Activated effector memory CD4-positive, alpha-beta T cell treated with anti-CD3 and anti-CD28 coated beads, Interleukin-2, amount 50 U/mL, for 16 hours (primary cell): ENCODE data around the gene UBE2N.
"Not testable (repeated sequence)": the region's sequence is repeated elsewhere in the genome, so short reads cannot be mapped to it uniquely, and the experiment has no call there.

ENCODE experiments used
- DNase-seq: peaks from one replicate; pipeline ENCODE4 v3.0.0-alpha.2; 2020

Gene UBE2N

DNA sequence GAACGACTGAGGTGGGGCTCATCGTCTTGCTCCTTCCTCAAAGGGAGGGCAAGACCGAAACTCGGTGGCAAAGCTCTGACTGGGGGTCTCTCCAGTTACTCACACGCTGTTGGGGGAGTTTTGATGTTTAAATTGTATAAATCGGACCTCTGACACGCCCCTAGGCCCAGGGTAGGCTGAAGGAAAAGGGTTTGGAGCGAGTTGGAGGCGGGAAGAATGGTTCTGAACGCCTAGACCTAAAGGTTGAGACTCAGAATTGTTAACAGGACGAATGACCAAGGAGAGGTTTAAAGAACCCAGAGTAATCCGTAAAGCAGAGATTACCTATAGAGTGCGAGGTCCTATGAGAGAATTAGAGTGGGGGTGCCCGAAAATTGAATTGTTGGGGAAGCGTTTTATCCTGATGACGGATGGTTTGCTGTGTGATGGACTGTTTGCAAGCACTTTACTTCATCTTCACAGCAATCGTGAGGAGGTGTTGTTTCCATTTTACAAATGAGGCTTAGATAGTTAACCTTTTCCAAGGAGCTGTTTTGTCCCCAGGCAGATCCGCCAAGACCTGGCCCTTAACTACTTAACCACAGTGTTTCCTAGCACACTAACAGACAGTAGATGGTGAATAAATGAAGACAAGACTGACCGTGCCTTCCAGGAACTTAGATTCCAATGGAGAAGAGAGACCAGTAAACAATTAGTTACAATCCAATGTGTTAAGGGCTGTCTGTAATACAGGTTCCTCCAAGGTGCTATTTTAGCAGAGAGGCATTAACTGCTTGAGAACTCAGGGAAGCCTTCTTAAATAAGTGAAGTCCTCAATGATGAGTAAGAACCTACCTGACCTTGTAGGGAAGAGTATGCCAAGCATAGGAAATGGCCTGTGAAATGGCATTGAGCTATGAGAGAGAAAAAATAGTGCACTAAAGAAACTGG is 929 bp upstream of the UBE2N start:
- no peak for DNase-seq

DNA sequence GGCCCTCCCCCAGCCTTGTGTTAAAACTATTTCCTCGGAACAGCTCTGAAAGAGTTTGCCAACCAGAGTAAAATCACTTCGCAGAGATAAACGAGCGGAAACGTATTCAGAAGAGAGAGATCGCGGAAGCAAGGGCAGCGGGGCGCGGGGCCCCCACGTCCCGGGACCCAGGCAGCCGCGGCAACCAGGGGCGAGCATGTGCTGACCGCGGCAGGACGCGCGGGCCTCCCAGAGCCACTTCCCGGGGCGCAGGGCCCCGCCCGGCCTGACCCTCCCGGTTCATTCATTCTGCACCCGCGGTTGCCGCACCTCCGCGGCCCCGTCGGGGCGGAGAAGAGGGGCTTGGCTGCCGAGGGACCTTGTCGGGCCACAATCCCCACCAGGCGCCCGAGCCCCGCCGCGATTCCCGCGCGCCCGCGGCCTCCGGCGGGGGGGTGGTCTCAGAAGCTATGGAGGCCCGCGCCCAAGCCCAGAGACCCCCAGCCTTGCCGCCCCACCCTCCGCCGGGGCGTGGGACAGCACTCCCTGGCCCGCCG is 598 bp downstream of the UBE2N start:
- peak; percentile 82 for DNase-seq

DNA sequence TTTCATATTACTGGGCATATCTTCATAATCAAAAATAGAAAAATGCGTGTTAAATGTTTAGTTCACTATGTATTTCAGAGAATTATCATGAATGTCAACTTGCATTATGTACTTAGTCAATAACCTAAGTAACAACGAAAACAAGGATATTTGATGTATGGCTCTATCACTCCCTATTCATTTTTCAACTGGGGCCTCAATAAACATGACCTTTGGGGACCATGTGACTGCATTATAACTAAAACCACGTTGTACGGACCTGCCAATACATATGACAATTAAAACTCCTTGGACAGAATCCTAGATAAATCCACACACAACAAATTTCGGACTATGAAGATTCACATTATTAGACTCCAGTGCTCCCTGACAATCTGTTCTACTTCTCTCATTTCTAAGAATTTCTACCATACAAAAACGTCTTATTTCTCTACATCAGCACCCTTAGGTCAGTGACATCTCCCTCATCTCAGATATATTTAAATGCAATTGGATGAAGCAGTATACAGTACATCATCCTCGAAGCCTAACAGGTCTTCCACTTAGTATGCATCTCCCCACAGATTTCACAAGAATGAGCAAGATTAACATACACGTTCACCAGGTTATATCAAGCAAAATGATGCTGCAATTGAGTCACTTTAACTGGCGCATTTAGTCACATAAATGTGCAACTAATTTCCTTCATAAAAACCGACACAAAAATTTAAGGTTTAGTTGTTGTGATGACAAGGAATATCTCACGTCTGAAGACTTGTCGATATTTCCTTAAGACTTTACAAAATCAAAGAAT is 1.5 kb downstream of the UBE2N start:
- no peak for DNase-seq

- DNase-seq, result no peak
Measured at GRCh38 chr12:93438266-93439050, 3.3 kb downstream of the UBE2N start.

DNA sequence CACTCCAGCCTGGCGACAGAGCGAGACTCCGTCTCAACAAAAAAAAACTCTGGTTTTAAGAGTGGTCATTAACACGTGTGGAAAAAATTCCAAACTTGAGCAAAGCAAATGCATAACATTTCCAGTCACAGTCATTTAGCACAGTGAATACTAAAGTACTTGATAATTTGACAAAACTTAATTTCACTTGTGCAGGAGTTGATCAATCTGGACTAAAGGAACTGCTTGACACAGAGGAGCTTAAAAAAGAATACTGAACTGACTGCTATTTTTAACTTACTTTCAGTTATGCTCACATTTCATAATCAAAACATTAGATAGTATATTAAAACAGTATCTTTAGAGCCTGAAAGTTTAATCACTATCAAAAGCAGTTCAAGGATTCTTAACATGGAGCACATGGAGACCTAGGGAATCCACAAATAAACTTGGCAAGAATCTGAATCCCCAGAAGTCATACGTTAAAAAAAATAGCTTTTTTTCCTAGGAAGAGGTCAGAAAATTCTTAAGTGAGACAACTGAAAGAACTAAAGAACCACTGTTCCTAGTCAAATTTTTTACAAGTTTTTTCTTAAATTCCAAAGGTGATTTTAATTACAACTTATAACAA is 7.4 kb downstream of the UBE2N start:
- DNase-seq, result no peak

DNA sequence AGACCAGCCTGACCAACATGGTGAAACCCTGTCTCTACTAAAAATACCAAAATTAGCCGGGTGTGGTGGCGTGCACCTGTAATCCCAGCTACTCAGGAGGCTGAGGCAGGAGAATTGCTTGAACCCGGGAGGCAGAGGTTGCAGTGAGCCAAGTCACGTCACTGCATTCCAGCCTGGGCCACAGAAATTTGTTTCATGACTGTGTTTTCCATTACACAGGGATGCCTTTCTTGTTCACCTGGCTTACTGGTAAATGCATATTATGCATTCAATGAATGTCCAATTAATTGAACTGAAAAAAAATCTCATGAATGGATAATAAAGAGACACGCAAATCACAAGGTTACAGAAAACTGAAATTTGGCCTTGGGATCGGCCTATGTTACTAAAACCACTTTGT is 9.7 kb downstream of the UBE2N start:
- DNase-seq, result peak; percentile 39

DNA sequence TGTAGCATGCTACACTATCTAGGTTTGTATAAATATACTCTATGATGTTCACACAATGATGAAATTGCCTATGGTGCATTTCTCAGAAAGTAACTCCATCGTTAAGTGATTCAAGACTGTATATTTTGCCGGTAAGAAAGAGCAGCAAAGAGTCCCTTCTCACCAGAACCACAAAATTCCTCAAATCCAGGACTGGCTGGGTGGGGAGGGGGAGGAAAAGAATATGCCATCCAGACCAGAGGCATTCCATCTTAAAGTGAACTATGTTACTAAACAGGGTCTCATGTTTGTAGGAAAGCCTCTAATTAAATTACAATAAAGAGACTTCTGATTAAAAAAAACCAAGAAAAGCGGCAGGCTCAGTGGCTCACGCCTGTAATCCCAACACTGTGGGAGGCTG is 11.5 kb downstream of the UBE2N start:
- DNase-seq, result no peak

DNA sequence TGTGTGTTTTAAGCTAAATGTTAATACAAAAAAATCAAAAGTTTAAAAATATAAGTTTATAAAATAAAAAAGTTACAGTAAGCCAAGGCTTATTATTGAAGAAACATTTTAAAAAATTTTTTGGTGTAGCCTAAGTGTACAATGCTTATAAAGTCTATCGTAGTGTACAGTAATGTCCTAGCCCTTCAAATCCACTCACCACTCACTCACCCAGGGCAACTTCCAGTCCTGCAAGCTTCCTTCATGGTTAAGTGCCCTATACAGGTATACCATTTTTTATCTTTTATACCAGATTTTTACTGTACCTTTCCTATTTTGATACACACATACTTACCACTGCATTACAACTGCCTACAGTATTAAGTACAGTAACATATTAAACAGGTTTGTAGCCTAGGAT is 11.9 kb downstream of the UBE2N start:
- no peak for DNase-seq

- no peak for DNase-seq
Measured at GRCh38 chr12:93429448-93429847, 12.3 kb downstream of the UBE2N start.

DNA sequence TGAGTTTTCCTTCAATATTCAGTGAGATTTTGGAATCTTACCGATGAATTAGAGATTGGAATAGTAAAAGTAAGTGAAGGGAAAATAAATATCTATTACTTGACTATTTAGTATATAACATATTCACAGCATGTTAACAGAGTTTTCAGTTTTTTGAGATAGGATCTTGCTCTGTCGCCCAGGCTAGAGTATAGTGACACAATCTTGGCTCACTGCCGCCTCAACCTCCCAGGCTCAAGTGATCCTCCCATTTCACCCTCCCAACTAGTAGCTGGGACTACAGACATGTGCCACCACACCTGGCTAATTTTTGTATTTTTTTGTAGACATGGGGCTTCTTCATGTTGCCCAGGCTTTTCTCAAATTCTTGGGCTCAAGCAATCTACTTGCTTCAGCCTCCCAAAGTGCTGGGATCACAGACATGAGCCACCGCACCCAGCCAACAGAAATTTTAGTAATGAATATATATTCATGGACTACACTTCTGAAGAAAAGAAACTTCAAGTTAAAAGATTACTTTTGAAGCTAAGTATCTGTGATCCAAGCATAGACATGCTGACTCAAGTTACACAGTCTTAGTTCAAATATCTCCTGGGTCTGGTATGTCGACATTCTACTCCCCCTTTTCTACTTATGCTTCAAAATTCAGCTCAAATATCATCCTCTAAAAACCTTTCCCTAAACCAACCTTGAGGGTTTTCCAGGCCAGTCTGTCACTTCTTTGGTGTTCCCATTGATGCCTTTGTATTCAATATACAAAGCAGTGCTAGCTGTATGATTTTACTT is 13.8 kb downstream of the UBE2N start:
- no peak for DNase-seq

- no peak for DNase-seq
Measured at GRCh38 chr12:93426412-93426805, 15.3 kb downstream of the UBE2N start.

DNA sequence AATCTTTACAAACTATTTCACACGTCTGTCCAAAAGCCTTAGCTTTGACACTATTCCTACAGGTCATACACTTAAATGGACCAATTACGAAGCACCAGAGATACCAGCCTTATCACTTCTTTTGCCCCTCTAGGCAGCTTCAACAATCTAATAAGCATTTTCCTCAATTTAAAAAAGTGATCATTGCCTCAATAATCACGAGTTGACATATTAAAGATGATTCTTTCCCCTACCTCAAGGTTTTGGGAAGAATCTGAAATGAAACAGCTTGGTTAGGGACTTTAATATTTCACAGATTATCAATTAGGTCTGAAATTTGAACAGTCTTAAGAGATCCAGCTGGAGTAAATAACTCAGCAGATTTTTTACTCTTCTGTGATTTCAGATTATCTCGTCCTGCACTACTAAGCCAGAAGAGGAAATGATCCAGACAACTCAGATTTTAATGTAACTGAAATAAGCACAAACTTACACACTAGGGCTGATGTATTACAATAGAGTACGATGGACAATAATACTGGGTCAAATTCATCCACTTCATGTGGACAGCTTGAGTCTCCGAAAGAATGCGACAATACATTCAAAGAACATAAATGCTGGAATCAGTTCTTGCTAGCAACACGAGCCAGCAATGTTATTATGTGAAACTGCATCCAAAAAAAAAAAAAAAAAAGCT is 15.9 kb downstream of the UBE2N start:
- DNase-seq, result no peak

DNA sequence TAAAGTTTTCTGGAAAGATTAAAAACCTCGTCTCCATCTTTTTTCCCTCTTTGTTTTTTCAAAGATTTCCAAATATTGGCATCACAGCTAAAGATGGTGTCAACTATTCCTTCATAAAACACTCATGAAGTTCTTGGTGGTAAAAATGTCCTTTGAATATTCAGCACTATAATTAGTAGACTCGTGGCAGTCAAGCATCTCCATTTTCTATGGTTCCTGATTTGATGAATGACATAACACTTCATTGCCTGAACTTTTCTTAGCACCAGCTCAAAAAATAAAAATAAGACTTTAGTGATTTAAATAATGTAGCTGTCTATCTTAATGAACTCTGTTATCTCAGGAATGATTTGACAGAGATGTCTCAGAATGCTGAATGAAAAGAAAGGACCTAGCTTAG is 19.7 kb downstream of the UBE2N start:
- DNase-seq, result no peak

DNA sequence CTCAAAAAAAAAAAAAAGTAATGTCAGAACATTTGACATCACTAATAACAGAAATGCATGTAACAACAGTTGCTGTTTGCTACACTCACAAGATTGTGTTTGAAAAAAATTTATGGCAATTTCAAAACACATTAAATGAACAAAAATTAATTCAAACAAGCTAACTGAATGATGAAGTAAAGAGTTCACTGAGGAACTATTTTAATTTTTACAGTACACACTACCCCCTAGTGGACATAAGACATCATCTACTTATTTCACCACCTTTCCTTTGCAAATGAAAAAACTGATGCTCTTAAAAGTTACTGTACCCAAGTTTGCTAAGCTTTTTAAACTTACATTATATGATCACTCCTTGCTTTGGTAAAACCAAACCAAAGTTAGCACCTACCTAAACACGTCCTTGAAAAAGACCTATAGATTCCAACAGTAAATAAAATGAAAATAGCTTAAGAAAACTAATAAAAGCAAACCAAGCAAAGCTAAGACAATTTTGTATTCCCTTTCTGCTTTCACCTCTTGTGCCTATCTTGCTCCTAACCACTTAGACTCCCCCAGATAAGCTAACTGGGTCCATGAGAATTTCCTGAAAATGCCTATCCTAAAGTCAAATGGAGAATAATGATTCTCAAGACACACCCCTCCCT is 22.2 kb downstream of the UBE2N start:
- no peak for DNase-seq

GRCh38 chr12:93417967-93418480 is 23.7 kb downstream of the UBE2N start:
- DNase-seq, result no peak

GRCh38 chr12:93415723-93416464 is 25.9 kb downstream of the UBE2N start:
- no peak for DNase-seq

GRCh38 chr12:93413064-93413463 is 28.7 kb downstream of the UBE2N start:
- no peak for DNase-seq

DNA sequence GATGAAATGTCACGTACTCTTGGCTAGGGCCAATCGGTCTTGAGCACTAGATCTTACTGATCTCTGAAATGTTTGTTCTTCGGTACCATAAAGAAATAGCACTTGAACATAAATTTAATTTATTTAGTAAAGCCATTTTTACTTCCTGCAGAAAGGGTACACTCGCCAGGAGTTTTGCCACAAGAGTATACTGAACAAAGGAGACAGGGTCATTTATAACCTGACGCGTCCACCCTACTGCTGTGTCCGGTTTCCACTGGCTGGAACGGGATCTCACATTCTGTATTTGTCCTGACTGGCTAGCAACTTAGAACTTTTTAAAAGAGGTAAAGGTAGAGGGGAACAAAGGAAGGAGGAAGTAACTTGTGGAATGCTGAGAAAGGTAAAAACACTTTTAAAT is 29.4 kb downstream of the UBE2N start:
- not testable (repeated sequence) for DNase-seq

- DNase-seq, result not testable (repeated sequence)
Measured at GRCh38 chr12:93411060-93411459, 30.7 kb downstream of the UBE2N start.
